Activated CD4-positive, alpha-beta memory T cell treated with anti-CD3 and anti-CD28 coated beads for 36 hours (primary cell): Measurements from ENCODE around the gene BTN3A1. TPM values are rescaled to one million over a fixed set of nuclear protein-coding genes. Genes with fewer than 3 reads are reported as not detected.

Experiments
- CTCF ChIA-PET: fragments of 350-600 bp; sonication (Branson Sonifier 250); formaldehyde crosslinking; loops from one replicate; lab custom pipeline; 2021; ENCODE audit warnings: antibody characterized with exemption, inconsistent platforms; lab: Charles Lee
- POLR2A ChIA-PET: fragments of 350-600 bp; sonication (Branson Sonifier 250); formaldehyde crosslinking; loops from one replicate; lab custom pipeline; 2021; ENCODE audit warnings: antibody characterized with exemption; lab: Charles Lee
- DNase-seq: peaks from one replicate; pipeline ENCODE4 v3.0.0-alpha.2; 2020
- H3K27ac Mint-ChIP-seq: one replicate; pipeline ENCODE4 v1.8.0; 2021; ENCODE audit warnings: mixed read lengths
- H3K27me3 Mint-ChIP-seq: one replicate; pipeline ENCODE4 v1.8.0; 2021; ENCODE audit warnings: mixed read lengths
- H3K36me3 Mint-ChIP-seq: one replicate; pipeline ENCODE4 v1.8.0; 2021; ENCODE audit warnings: mixed read lengths
- H3K4me1 Mint-ChIP-seq: one replicate; pipeline ENCODE4 v1.8.0; 2021; ENCODE audit warnings: low read depth, mixed read lengths
- H3K4me3 Mint-ChIP-seq: one replicate; pipeline ENCODE4 v1.8.0; 2021; ENCODE audit warnings: mild to moderate bottlenecking, mixed read lengths
- H3K9me3 Mint-ChIP-seq: one replicate; pipeline ENCODE4 v1.8.0; 2021; ENCODE audit warnings: mixed read lengths
- intact Hi-C: fragments of 100-400 bp; cut with micrococcal nuclease; formaldehyde crosslinking; loops from one replicate; pipeline ENCODE4 v1.15.1; 2023
- total RNA-seq, 2 experiments: library from RNA; stranded (reverse); gene quantifications; one replicate each; pipeline ENCODE4 v1.2.3, GENCODE V29; 2021

The BTN3A1 gene
- total RNA-seq, 2 experiments from 2014 or later: 36.5 to 39.0 TPM

DNA sequence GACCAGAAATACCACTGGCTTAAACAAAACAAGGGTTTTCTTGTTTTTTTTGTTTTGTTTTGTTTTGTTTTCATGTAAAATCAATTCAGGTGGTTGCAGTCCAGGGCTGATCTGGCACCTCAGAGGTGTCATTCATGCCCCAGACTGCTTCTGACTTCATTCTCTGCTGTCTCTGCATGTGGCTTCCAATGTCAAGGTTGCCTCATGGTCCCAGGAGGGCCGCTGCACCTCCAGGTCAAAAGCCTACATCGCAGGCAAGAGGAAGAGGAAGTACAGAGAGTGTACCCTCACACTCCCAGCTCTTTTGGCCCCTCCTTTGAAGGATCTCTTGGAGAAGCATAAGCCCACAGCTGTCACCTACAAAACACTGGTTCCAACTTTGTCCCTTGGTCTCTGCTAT is 1.4 kb upstream of the BTN3A1 start:
- intact Hi-C loops: no loop called here
- peak overlapping the region; percentile 89 for H3K4me3 Mint-ChIP-seq
- DNase-seq: no peak
- peaks cover 36% of the 10 kb centered on the region for H3K4me1 Mint-ChIP-seq
- no peaks in the 10 kb centered on the region for H3K9me3 Mint-ChIP-seq
- H3K27ac Mint-ChIP-seq: no peak overlapping the region
- ChIA-PET POLR2A (no interaction called here), CTCF (no interaction called here)
- H3K36me3 Mint-ChIP-seq: peaks cover 7% of the 10 kb centered on the region
- no peaks in the 10 kb centered on the region for H3K27me3 Mint-ChIP-seq

GRCh38 chr6:26401389-26401986 is 587 bp upstream of the BTN3A1 start:
- peaks cover 10% of the 10 kb centered on the region for H3K36me3 Mint-ChIP-seq
- peak overlapping the region; percentile 95 for H3K27ac Mint-ChIP-seq
- ChIA-PET CTCF (no interaction called here), POLR2A (no interaction called here)
- H3K4me3 Mint-ChIP-seq: peak overlapping the region; percentile 89
- no peak for DNase-seq
- intact Hi-C loops: no loop called here
- peaks cover 41% of the 10 kb centered on the region for H3K4me1 Mint-ChIP-seq
- no peaks in the 10 kb centered on the region for H3K9me3 Mint-ChIP-seq
- H3K27me3 Mint-ChIP-seq: no peaks in the 10 kb centered on the region

- peaks cover 23% of the 10 kb centered on the region for H3K36me3 Mint-ChIP-seq
- peaks cover 50% of the 10 kb centered on the region for H3K4me1 Mint-ChIP-seq
- no peak overlapping the region for H3K27ac Mint-ChIP-seq
- DNase-seq: no peak
- ChIA-PET POLR2A (interaction anchor here (1.2 kb wide), 1 partner anchor 59 kb away, joined by 3 read pairs; no protein-coding TSS in a partner anchor), CTCF (no interaction called here)
- H3K9me3 Mint-ChIP-seq: no peaks in the 10 kb centered on the region
- H3K27me3 Mint-ChIP-seq: no peaks in the 10 kb centered on the region
- peak overlapping the region; percentile 47 for H3K4me3 Mint-ChIP-seq
- intact Hi-C loops: loop anchor here (2.0 kb wide), 4 partner anchors 17 to 71 kb away; partner anchors contain the start of genes BTN3A2 and BTN3A3
Measured at GRCh38 chr6:26403893-26404292, 1.8 kb downstream of the BTN3A1 start.

DNA sequence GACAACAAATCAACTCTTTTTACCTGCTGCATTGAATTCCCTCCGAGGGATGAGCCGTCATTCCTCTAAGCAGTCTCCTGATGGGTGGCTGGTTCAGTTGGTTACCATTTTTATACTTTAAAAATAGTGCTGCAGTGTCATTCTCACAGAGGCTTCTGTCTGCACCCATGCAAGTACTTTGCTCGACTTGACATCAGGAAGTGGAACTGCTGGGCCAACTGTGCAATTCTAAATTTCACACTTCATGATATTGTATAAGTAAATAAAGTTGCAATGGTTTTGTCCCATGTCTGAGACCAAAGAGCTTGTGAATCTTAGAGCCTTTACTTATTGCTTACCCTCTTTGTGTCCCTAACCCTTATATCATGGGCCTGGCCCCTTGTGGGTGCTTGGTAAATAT is 2.5 kb downstream of the BTN3A1 start:
- H3K9me3 Mint-ChIP-seq: no peaks in the 10 kb centered on the region
- peaks cover 50% of the 10 kb centered on the region for H3K4me1 Mint-ChIP-seq
- ChIA-PET CTCF (no interaction called here), POLR2A (interaction anchor here (1.2 kb wide), 1 partner anchor 59 kb away, joined by 3 read pairs; no protein-coding TSS in a partner anchor)
- intact Hi-C loops: no loop called here
- H3K27ac Mint-ChIP-seq: no peak overlapping the region
- H3K27me3 Mint-ChIP-seq: no peaks in the 10 kb centered on the region
- peak overlapping the region; percentile 4 for H3K4me3 Mint-ChIP-seq
- peaks cover 23% of the 10 kb centered on the region for H3K36me3 Mint-ChIP-seq
- DNase-seq: no peak

DNA sequence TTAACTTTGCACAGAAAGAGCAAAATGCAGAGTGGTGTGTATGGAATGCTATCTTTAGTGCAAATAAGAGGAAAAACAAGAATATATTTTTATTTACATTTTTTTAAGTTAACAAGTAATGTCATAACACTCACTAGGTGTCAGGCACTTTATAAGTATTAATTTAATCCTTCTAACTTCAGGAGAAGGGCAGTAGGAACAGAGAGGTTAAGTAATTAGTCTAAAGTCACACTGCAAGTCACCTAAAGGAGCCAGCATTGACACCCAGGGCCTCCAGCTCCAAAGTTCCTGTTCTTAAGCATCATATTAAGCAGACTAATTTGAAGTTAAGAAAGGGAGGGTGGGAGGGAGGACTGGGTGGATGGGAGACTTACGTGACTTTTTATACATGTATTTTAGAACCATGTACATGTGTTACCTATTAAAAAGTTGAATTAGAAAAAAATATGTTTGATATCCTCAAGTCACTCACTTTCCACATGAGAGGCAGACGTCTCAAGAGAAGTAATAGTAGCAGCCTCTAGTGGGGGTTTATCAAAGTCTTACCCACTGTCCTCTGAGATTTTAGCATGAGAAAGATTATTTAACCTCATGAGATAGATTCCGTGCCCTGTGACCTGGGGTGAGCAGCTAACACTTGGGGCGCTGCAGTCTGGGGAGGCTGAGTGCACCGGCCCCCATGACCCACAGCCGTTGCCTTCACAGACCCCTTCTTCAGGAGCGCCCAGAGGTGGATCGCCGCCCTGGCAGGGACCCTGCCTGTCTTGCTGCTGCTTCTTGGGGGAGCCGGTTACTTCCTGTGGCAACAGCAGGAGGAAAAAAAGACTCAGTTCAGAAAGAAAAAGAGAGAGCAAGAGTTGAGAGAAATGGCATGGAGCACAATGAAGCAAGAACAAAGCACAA is 7.0 kb downstream of the BTN3A1 start:
- Mint-ChIP-seq H3K4me1 (peaks cover 33% of the 10 kb centered on the region), H3K36me3 (peaks cover 45% of the 10 kb centered on the region), H3K27ac (no peak overlapping the region), H3K4me3 (no peak overlapping the region), H3K9me3 (no peaks in the 10 kb centered on the region), H3K27me3 (no peaks in the 10 kb centered on the region)
- intact Hi-C loops: no loop called here
- POLR2A ChIA-PET: interaction anchor here (0.9 kb wide), 1 partner anchor 9 kb away, joined by 3 read pairs; no protein-coding TSS in a partner anchor
- CTCF ChIA-PET: interaction anchor here (1.0 kb wide), 1 partner anchor 28 kb away, joined by 3 read pairs; no protein-coding TSS in a partner anchor
- no peak for DNase-seq

DNA sequence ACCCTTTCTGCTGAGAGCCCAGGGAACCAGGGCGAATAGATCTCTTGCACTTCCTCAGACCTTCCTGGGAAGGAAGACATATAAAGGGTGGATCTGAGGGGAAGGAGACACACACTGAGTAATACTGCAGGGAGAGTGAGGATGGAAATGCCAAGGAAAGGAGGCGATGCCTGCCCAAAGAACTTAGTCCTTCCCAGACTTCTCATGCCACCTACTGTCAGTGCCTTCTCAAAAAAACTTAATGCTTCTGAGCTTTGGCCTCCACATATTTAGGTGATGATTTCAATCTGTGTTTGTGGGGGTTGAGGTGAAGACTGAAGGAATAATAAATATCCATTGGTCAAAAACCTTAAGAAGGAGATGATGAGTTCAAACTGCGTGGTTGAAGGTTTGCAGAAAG is 9.7 kb downstream of the BTN3A1 start:
- POLR2A ChIA-PET: no interaction called here
- peaks cover 47% of the 10 kb centered on the region for H3K36me3 Mint-ChIP-seq

GRCh38 chr6:26412228-26412627 is 10.2 kb downstream of the BTN3A1 start:
- Mint-ChIP-seq H3K4me1 (peaks cover 12% of the 10 kb centered on the region), H3K27ac (no peak overlapping the region), H3K4me3 (no peak overlapping the region)

More for the DNA sequence above, 9.7 kb downstream of the BTN3A1 start:
- CTCF ChIA-PET: no interaction called here
- Mint-ChIP-seq H3K4me3 (no peak overlapping the region), H3K4me1 (peaks cover 16% of the 10 kb centered on the region), H3K27me3 (no peaks in the 10 kb centered on the region), H3K9me3 (peaks cover 5% of the 10 kb centered on the region), H3K27ac (no peak overlapping the region)
- DNase-seq: no peak
- intact Hi-C loops: no loop called here

GRCh38 chr6:26412954-26413353 is 10.9 kb downstream of the BTN3A1 start:
- DNase-seq: no peak
- Mint-ChIP-seq H3K36me3 (peaks cover 47% of the 10 kb centered on the region), H3K27ac (no peak overlapping the region), H3K27me3 (no peaks in the 10 kb centered on the region), H3K4me1 (peaks cover 6% of the 10 kb centered on the region), H3K4me3 (no peak overlapping the region), H3K9me3 (peaks cover 17% of the 10 kb centered on the region)
- intact Hi-C loops: no loop called here
- ChIA-PET CTCF (no interaction called here), POLR2A (no interaction called here)

More at GRCh38 chr6:26412228-26412627, 10.2 kb downstream of the BTN3A1 start:
- Mint-ChIP-seq H3K9me3 (peaks cover 10% of the 10 kb centered on the region), H3K36me3 (peaks cover 50% of the 10 kb centered on the region), H3K27me3 (no peaks in the 10 kb centered on the region)
- intact Hi-C loops: no loop called here
- DNase-seq: no peak
- CTCF ChIA-PET: no interaction called here
- POLR2A ChIA-PET: no interaction called here

- peaks cover 5% of the 10 kb centered on the region for H3K4me1 Mint-ChIP-seq
- ChIA-PET CTCF (no interaction called here), POLR2A (no interaction called here)
- no peaks in the 10 kb centered on the region for H3K27me3 Mint-ChIP-seq
- intact Hi-C loops: no loop called here
- no peak overlapping the region for H3K27ac Mint-ChIP-seq
- H3K36me3 Mint-ChIP-seq: peaks cover 50% of the 10 kb centered on the region
- H3K9me3 Mint-ChIP-seq: peaks cover 29% of the 10 kb centered on the region
- no peak for DNase-seq
- no peak overlapping the region for H3K4me3 Mint-ChIP-seq
Measured at GRCh38 chr6:26414281-26414680, 12.2 kb downstream of the BTN3A1 start.

DNA sequence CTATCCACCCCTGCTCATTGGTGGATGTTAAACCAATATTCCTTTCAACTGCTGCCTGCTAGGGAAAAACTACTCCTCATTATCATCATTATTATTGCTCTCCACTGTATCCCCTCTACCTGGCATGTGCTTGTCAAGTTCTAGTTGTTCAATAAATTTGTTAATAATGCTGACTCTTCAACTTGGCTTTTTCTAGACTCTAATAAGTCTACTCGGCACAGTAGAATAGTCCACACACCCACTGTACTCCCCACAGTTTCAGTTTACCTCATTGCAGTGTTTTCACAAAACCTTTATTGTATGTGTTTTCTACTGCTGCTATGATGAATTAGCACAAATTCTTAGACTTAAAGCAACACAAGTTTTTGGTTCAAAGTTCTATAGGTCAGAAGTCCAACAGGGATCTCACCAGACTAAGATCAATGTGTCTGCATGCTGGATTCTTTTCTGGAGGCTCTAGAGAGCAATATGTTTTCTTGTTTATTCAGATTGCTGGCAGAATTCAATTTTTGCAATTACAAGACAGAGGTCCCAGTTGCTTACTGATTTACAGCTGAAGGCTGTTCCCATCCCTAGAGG is 13.1 kb downstream of the BTN3A1 start:
- CTCF ChIA-PET: no interaction called here
- intact Hi-C loops: no loop called here
- H3K27me3 Mint-ChIP-seq: no peaks in the 10 kb centered on the region
- peaks cover 5% of the 10 kb centered on the region for H3K4me1 Mint-ChIP-seq
- no peak overlapping the region for H3K27ac Mint-ChIP-seq
- DNase-seq: no peak
- POLR2A ChIA-PET: no interaction called here
- H3K9me3 Mint-ChIP-seq: peaks cover 31% of the 10 kb centered on the region
- no peak overlapping the region for H3K4me3 Mint-ChIP-seq
- H3K36me3 Mint-ChIP-seq: peaks cover 46% of the 10 kb centered on the region

GRCh38 chr6:26415791-26416190 is 13.7 kb downstream of the BTN3A1 start:
- ChIA-PET CTCF (no interaction called here), POLR2A (no interaction called here)
- Mint-ChIP-seq H3K36me3 (peaks cover 43% of the 10 kb centered on the region), H3K9me3 (peaks cover 31% of the 10 kb centered on the region), H3K27me3 (no peaks in the 10 kb centered on the region), H3K4me1 (peaks cover 5% of the 10 kb centered on the region), H3K27ac (no peak overlapping the region), H3K4me3 (no peak overlapping the region)
- intact Hi-C loops: no loop called here
- no peak for DNase-seq

GRCh38 chr6:26416288-26416687 is 14.2 kb downstream of the BTN3A1 start:
- Mint-ChIP-seq H3K9me3 (peaks cover 31% of the 10 kb centered on the region), H3K36me3 (peaks cover 40% of the 10 kb centered on the region), H3K27me3 (no peaks in the 10 kb centered on the region), H3K4me3 (no peak overlapping the region), H3K27ac (no peak overlapping the region), H3K4me1 (peaks cover 5% of the 10 kb centered on the region)
- intact Hi-C loops: no loop called here
- DNase-seq: no peak
- CTCF ChIA-PET: no interaction called here
- POLR2A ChIA-PET: no interaction called here
